ENCODE measurements around the gene UQCRHL.

The UQCRHL gene

DNA sequence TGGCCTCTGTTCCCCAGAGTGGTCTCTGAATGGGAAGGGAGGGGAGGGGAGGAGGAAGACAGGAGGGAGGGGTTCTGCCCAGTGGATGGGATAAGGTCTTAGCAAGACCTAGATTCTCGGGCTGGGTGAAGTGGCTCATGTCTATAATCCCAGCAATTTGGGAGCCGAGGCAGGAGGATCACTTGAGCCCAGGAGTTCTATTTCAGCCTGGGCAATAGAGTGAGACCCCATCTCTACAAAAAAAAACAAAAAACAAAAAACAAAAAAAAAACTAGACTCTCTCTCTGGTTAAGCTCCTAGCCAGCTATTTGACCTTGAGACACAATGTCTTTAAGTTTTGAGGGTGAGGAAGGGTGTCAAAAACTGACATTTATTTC is 11.4 kb downstream of the UQCRHL start:
- no peak overlapping the region for H3K27ac ChIP-seq (ENCODE audit: low read depth, low read length)
- no peaks in the 10 kb centered on the region for H3K79me2 ChIP-seq (ENCODE audit: control insufficient read depth, low read length)
- H4K20me1 ChIP-seq (ENCODE audit: control insufficient read depth, insufficient read depth, low read depth, low read length), result no peaks in the 10 kb centered on the region
- H3K4me3 ChIP-seq (ENCODE audit: low read length), result no peak overlapping the region
- no peaks in the 10 kb centered on the region for H3K4me1 ChIP-seq (ENCODE audit: control insufficient read depth, low read length)
- no peaks in the 10 kb centered on the region for H3K27me3 ChIP-seq (ENCODE audit: control insufficient read depth, low read length)
- no peaks in the 10 kb centered on the region for H3K9me3 ChIP-seq (ENCODE audit: control insufficient read depth, insufficient read depth, low read length)
- TF ChIP-seq CTCF (IDR thresholded peaks at IDR 0.05; ENCODE audit: low read depth, low read length, poor library complexity, severe bottlenecking) (no peak), EZH2phosphoT487 (IDR thresholded peaks at IDR 0.05; ENCODE audit: borderline replicate concordance, low read length) (no peak)
- H3K9me2 ChIP-seq (replicated peaks; ENCODE audit: control insufficient read depth, low read length), result no peaks in the 10 kb centered on the region
- H3K4me2 ChIP-seq (ENCODE audit: low read length), result no peak overlapping the region
- no peaks in the 10 kb centered on the region for H3F3A ChIP-seq (ENCODE audit: control insufficient read depth, insufficient read depth)
- H3K36me3 ChIP-seq (ENCODE audit: control insufficient read depth, low read length), result no peaks in the 10 kb centered on the region

GRCh38 chr1:15788624-15789301 is 18.7 kb downstream of the UQCRHL start:
- Histone ChIP-seq H3K4me3 (ENCODE audit: low read length) (no peak overlapping the region), H3K4me1 (ENCODE audit: control insufficient read depth, low read length) (peaks cover 5% of the 10 kb centered on the region; the same call in 1 of the 2 replicates), H3K9me3 (ENCODE audit: control insufficient read depth, insufficient read depth, low read length) (no peaks in the 10 kb centered on the region), H3K4me2 (ENCODE audit: low read length) (no peak overlapping the region), H4K20me1 (ENCODE audit: control insufficient read depth, insufficient read depth, low read depth, low read length) (no peaks in the 10 kb centered on the region), H3F3A (ENCODE audit: control insufficient read depth, insufficient read depth) (no peaks in the 10 kb centered on the region), H3K27ac (ENCODE audit: low read depth, low read length) (no peak overlapping the region), H3K79me2 (ENCODE audit: control insufficient read depth, low read length) (no peaks in the 10 kb centered on the region), H3K36me3 (ENCODE audit: control insufficient read depth, low read length) (no peaks in the 10 kb centered on the region), H3K9me2 (replicated peaks; ENCODE audit: control insufficient read depth, low read length) (no peaks in the 10 kb centered on the region), H3K27me3 (ENCODE audit: control insufficient read depth, low read length) (no peaks in the 10 kb centered on the region)
- TF ChIP-seq EZH2phosphoT487 (IDR thresholded peaks at IDR 0.05; ENCODE audit: borderline replicate concordance, low read length) (no peak), CTCF (IDR thresholded peaks at IDR 0.05; ENCODE audit: low read depth, low read length, poor library complexity, severe bottlenecking) (no peak)

GRCh38 chr1:15786581-15786980 is 20.9 kb downstream of the UQCRHL start:
- TF ChIP-seq CTCF (IDR thresholded peaks at IDR 0.05; ENCODE audit: low read depth, low read length, poor library complexity, severe bottlenecking) (no peak), EZH2phosphoT487 (IDR thresholded peaks at IDR 0.05; ENCODE audit: borderline replicate concordance, low read length) (no peak)
- no peaks in the 10 kb centered on the region for H3K9me2 ChIP-seq (replicated peaks; ENCODE audit: control insufficient read depth, low read length)
- H3K27ac ChIP-seq (ENCODE audit: low read depth, low read length), result no peak overlapping the region
- no peaks in the 10 kb centered on the region for H3F3A ChIP-seq (ENCODE audit: control insufficient read depth, insufficient read depth)
- no peaks in the 10 kb centered on the region for H3K9me3 ChIP-seq (ENCODE audit: control insufficient read depth, insufficient read depth, low read length)
- no peaks in the 10 kb centered on the region for H3K79me2 ChIP-seq (ENCODE audit: control insufficient read depth, low read length)
- peaks cover 5% of the 10 kb centered on the region; the same call in 1 of the 2 replicates for H3K4me1 ChIP-seq (ENCODE audit: control insufficient read depth, low read length)
- H3K36me3 ChIP-seq (ENCODE audit: control insufficient read depth, low read length), result no peaks in the 10 kb centered on the region
- H3K27me3 ChIP-seq (ENCODE audit: control insufficient read depth, low read length), result no peaks in the 10 kb centered on the region
- H4K20me1 ChIP-seq (ENCODE audit: control insufficient read depth, insufficient read depth, low read depth, low read length), result no peaks in the 10 kb centered on the region
- no peak overlapping the region for H3K4me3 ChIP-seq (ENCODE audit: low read length)
- no peak overlapping the region for H3K4me2 ChIP-seq (ENCODE audit: low read length)
